GM12892 (cell line): ENCODE data around the gene TMEM94. TPM values are rescaled to one million over a fixed set of nuclear protein-coding genes. Genes with fewer than 3 reads are reported as not detected.
A peak's percentile ranks its signal among the peaks of the same experiment; 100 is the strongest.

ENCODE experiments used
- DNase-seq: peaks from one replicate; pipeline ENCODE4 v3.0.0; 2011; ENCODE audit not compliant: insufficient read length
- FAIRE-seq: peaks from 2 replicates; lab custom pipeline; 2011; peaks lifted over from hg19 to GRCh38; lab: Jason Lieb, UNC
- POLR2A ChIP-seq: IDR thresholded peaks from 2 replicates; pipeline ENCODE4 v1.6.1; 2011; ENCODE audit warnings: low read depth, low read length, control low read depth
- POLR2AphosphoS5 ChIP-seq: IDR thresholded peaks from 2 replicates; pipeline ENCODE4 v1.6.1; 2011; ENCODE audit warnings: low read depth, low read length, control low read depth
- TAF1 ChIP-seq: IDR thresholded peaks from 2 replicates; pipeline ENCODE4 v1.6.1; 2011; ENCODE audit warnings: low read depth, mild to moderate bottlenecking, control low read depth, low read length, borderline replicate concordance
- polyA plus RNA-seq: library from polyadenylated mRNA; unstranded; fragments of >200 nt; gene quantifications from one replicate; pipeline ENCODE4 v1.2.1, GENCODE V29; 2012; ENCODE audit warnings: missing spikeins, inconsistent platforms; ENCODE audit not compliant: missing spikeins

Gene TMEM94
- 23.5 TPM for polyA plus RNA-seq

- DNase-seq = peak; percentile 81
- TF ChIP-seq POLR2AphosphoS5 = peak; percentile 50; the same call in 1 of the 2 replicates
- peak; percentile 85 for TF ChIP-seq TAF1
- TF ChIP-seq POLR2A = peak; percentile 67
- peak; percentile 86 for FAIRE-seq
Observed at GRCh38 chr17:75456417-75457046, at the start of gene TMEM94. TMEM94 (plus strand) TSS chr17:75456635; CDS start chr17:75471906, 15,271 bp downstream.

DNA sequence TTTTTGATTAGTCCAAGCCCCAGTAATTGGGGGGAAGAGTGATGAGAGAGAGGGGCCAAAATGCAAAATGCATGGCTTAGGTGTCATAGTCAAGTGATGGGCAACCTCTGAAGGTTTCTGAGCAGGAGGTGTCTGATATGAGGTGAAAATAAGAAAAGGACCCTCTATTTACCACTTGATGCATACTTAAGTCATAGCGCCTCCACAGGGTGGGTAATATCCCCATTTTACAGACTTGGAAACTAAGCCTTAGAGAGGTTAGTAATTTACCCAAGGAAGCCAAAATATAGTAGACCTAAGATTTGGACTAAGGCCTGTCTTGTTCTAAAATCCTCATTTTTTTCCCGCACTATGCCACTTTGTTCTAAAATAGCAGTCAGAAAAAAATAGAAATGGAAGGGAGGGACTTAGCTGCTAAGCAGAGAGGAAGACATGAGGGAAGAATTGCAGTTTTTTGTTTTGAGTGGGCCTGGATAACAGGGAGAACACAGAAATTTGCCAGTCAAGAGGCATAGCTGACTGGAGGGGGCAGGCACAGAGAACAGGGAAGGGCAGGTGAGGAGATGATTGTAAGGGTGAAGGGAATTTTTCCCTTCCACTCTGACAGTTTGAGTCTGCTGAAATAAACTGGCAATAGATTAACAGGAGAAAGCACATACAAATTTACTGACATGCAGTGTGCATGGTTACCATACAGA lies 48.6 kb upstream of the TMEM94 start:
- no peak for TF ChIP-seq POLR2A
- FAIRE-seq = no peak
- DNase-seq = no peak

GRCh38 chr17:75410141-75410540 lies 46.3 kb upstream of the TMEM94 start:
- DNase-seq (no peak), FAIRE-seq (no peak)
- TF ChIP-seq POLR2A (no peak), POLR2AphosphoS5 (no peak), TAF1 (no peak)

DNA sequence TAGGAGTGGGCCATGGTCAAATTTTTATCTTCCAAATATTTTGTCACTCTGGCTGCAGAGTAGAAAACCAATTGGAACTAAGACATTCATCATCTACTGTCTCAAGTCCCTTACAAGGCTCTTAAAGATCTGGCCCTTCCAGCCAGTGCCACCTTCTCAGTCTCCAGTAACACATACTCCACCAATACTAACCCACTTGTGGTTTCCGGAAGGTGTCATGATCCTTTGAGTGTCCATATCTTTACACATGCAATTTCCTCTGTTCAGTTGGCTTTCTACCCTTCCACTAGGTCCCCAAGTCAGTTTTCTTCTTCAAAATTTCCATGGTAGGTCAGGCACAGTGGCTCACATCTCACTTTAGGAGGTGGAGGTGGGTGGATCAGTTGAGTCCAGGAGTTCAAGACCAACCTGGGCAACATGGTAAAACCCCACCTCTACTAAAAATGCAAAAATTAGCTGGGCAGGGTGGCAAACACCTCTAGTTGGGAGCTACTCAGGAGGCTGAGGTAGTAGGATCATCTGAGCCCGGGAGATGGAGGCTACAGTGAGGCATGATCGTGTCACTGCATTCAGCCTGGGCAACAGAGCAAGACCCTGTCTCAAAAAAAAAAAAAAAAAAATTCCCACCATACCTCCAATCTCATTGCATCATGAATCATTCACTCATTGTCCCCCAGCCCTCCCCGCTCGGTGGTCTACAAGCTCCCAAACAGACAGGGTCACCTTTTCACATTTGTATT lies 44.9 kb upstream of the TMEM94 start:
- no peak for FAIRE-seq
- DNase-seq = no peak
- TF ChIP-seq POLR2AphosphoS5 (no peak), TAF1 (no peak), POLR2A (no peak)

DNA sequence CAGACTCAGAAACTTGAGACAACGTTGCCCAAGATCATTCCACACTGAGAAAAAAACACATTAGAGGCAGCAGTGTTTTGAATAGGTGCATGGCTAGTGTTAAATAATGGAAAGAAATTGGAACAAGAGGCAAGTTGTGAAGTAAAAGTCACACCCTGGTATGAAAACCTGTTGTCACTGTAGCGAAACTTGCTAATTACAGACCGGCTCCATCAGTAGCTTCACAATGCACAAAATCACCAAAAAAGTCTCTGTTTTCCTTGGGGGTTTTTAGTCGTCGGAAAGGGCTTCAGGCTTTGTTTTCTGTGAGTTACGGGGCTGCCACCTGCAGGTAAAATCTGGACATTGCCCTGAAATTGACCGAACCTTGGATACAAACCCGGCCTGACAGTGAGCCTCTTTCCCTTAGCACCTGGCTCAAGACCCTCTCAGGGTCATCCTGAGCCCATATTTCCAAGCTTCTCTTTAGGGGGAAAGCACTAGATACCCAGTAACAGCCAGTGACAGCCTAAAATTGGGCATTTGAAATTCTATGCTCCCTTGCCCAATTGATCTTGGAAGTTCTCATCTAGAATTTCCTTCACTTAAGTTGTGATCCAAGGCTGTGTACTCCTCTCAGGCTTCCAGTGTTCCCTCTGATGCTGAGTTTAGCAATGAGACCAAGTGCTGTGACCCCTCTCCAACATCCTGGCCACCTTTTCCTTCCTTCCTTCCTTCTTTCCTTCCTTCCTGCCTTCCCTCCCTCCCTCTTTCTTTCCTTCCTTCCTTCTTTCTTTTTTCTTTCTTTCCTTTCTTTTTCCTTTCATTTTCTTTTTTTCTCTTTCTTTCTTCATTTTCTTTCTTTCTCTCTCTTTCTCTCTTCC lies 43.7 kb upstream of the TMEM94 start:
- no peak for TF ChIP-seq POLR2A
- TF ChIP-seq POLR2AphosphoS5 = no peak
- FAIRE-seq = peak; percentile 91
- peak; percentile 54 for DNase-seq

GRCh38 chr17:75414488-75414887 lies 41.9 kb upstream of the TMEM94 start:
- FAIRE-seq = no peak
- TF ChIP-seq TAF1 = no peak
- no peak for TF ChIP-seq POLR2A
- TF ChIP-seq POLR2AphosphoS5 = no peak
- no peak for DNase-seq

- DNase-seq (no peak), FAIRE-seq (no peak)
- no peak for TF ChIP-seq TAF1
- TF ChIP-seq POLR2AphosphoS5 = no peak
- TF ChIP-seq POLR2A = no peak
Observed at GRCh38 chr17:75416006-75416405, 40.4 kb upstream of the TMEM94 start.

GRCh38 chr17:75417054-75417580 lies 39.3 kb upstream of the TMEM94 start:
- TF ChIP-seq POLR2A (no peak), POLR2AphosphoS5 (no peak), TAF1 (no peak)
- DNase-seq = no peak
- FAIRE-seq = no peak

DNA sequence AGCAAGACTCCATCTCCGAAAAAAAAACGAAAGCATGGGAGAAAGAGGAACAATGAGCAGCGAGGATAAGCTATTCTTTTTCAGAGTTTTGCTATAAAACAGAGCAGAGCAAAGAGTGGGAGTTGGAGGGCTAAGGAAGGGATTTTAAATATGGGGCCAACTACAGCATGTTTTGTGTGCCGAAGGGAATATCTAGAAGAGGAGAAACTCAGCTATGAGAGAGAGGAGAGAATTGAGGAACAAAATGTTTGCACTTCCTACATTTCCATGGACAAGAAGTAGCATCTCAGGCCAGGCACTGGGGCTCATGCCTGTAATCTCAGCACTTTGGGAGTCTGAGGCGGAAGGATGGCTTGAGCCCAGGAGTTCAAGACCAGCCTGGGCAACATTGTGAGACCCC lies 37.9 kb upstream of the TMEM94 start:
- DNase-seq = no peak
- FAIRE-seq = no peak
- TF ChIP-seq POLR2A (no peak), POLR2AphosphoS5 (no peak)

- no peak for TF ChIP-seq TAF1
- TF ChIP-seq POLR2A = no peak
- TF ChIP-seq POLR2AphosphoS5 = no peak
- DNase-seq = no peak
Observed at GRCh38 chr17:75428543-75429469, 27.6 kb upstream of the TMEM94 start.

More at GRCh38 chr17:75428543-75429469, 27.6 kb upstream of the TMEM94 start:
- no peak for FAIRE-seq
